ENCODE data around the gene STARD6. TPM values are rescaled to one million over a fixed set of nuclear protein-coding genes. Genes with fewer than 3 reads are reported as not detected.

STARD6 gene
- total RNA-seq, 1 experiment from 2014 or later = not detected

DNA sequence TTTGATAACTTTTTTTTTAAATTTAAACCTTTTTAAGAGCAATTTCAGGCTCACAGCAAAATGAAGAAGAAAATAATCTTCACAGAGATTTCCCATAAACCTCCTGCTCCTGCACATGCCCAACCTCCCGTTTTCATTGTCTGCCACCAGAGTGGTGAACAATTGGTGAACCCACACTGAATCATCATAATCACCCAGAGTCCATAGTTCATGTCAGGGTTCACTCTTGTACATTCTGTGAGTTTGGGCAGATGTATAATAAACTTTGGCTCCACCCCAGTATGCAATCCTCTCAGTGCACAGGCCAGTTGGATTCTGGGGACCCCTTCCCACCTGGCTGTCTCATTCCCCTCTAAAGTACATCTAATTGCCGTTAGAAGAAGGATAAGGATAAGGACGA lies 24.4 kb upstream of the STARD6 start (continued):
- TF ChIP-seq, protein P1, sequence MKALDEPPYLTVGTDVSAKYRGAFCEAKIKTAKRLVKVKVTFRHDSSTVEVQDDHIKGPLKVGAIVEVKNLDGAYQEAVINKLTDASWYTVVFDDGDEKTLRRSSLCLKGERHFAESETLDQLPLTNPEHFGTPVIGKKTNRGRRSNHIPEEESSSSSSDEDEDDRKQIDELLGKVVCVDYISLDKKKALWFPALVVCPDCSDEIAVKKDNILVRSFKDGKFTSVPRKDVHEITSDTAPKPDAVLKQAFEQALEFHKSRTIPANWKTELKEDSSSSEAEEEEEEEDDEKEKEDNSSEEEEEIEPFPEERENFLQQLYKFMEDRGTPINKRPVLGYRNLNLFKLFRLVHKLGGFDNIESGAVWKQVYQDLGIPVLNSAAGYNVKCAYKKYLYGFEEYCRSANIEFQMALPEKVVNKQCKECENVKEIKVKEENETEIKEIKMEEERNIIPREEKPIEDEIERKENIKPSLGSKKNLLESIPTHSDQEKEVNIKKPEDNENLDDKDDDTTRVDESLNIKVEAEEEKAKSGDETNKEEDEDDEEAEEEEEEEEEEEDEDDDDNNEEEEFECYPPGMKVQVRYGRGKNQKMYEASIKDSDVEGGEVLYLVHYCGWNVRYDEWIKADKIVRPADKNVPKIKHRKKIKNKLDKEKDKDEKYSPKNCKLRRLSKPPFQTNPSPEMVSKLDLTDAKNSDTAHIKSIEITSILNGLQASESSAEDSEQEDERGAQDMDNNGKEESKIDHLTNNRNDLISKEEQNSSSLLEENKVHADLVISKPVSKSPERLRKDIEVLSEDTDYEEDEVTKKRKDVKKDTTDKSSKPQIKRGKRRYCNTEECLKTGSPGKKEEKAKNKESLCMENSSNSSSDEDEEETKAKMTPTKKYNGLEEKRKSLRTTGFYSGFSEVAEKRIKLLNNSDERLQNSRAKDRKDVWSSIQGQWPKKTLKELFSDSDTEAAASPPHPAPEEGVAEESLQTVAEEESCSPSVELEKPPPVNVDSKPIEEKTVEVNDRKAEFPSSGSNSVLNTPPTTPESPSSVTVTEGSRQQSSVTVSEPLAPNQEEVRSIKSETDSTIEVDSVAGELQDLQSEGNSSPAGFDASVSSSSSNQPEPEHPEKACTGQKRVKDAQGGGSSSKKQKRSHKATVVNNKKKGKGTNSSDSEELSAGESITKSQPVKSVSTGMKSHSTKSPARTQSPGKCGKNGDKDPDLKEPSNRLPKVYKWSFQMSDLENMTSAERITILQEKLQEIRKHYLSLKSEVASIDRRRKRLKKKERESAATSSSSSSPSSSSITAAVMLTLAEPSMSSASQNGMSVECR (CRISPR knock-in tag; IDR thresholded peaks at IDR 0.05; ENCODE audit: borderline replicate concordance) = no peak
- TF ChIP-seq TCF7 (CRISPR knock-in tag; IDR thresholded peaks at IDR 0.05; ENCODE audit: low read depth) (no peak), ZNF232 (CRISPR knock-in tag; IDR thresholded peaks at IDR 0.05) (no peak), NR3C1 (CRISPR knock-in tag; conservative IDR thresholded peaks at IDR 0.05; ENCODE audit: low read depth) (no peak)
- TF ChIP-seq, protein P2, sequence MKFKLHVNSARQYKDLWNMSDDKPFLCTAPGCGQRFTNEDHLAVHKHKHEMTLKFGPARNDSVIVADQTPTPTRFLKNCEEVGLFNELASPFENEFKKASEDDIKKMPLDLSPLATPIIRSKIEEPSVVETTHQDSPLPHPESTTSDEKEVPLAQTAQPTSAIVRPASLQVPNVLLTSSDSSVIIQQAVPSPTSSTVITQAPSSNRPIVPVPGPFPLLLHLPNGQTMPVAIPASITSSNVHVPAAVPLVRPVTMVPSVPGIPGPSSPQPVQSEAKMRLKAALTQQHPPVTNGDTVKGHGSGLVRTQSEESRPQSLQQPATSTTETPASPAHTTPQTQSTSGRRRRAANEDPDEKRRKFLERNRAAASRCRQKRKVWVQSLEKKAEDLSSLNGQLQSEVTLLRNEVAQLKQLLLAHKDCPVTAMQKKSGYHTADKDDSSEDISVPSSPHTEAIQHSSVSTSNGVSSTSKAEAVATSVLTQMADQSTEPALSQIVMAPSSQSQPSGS (CRISPR knock-in tag; IDR thresholded peaks at IDR 0.05; ENCODE audit: borderline replicate concordance, low read depth) = no peak
- TF ChIP-seq, protein P3, sequence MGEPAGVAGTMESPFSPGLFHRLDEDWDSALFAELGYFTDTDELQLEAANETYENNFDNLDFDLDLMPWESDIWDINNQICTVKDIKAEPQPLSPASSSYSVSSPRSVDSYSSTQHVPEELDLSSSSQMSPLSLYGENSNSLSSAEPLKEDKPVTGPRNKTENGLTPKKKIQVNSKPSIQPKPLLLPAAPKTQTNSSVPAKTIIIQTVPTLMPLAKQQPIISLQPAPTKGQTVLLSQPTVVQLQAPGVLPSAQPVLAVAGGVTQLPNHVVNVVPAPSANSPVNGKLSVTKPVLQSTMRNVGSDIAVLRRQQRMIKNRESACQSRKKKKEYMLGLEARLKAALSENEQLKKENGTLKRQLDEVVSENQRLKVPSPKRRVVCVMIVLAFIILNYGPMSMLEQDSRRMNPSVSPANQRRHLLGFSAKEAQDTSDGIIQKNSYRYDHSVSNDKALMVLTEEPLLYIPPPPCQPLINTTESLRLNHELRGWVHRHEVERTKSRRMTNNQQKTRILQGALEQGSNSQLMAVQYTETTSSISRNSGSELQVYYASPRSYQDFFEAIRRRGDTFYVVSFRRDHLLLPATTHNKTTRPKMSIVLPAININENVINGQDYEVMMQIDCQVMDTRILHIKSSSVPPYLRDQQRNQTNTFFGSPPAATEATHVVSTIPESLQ (CRISPR knock-in tag; IDR thresholded peaks at IDR 0.05) = no peak
- TF ChIP-seq, protein P4, sequence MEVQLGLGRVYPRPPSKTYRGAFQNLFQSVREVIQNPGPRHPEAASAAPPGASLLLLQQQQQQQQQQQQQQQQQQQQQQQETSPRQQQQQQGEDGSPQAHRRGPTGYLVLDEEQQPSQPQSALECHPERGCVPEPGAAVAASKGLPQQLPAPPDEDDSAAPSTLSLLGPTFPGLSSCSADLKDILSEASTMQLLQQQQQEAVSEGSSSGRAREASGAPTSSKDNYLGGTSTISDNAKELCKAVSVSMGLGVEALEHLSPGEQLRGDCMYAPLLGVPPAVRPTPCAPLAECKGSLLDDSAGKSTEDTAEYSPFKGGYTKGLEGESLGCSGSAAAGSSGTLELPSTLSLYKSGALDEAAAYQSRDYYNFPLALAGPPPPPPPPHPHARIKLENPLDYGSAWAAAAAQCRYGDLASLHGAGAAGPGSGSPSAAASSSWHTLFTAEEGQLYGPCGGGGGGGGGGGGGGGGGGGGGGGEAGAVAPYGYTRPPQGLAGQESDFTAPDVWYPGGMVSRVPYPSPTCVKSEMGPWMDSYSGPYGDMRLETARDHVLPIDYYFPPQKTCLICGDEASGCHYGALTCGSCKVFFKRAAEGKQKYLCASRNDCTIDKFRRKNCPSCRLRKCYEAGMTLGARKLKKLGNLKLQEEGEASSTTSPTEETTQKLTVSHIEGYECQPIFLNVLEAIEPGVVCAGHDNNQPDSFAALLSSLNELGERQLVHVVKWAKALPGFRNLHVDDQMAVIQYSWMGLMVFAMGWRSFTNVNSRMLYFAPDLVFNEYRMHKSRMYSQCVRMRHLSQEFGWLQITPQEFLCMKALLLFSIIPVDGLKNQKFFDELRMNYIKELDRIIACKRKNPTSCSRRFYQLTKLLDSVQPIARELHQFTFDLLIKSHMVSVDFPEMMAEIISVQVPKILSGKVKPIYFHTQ (CRISPR knock-in tag; IDR thresholded peaks at IDR 0.05) = no peak
- TF ChIP-seq, protein P5, sequence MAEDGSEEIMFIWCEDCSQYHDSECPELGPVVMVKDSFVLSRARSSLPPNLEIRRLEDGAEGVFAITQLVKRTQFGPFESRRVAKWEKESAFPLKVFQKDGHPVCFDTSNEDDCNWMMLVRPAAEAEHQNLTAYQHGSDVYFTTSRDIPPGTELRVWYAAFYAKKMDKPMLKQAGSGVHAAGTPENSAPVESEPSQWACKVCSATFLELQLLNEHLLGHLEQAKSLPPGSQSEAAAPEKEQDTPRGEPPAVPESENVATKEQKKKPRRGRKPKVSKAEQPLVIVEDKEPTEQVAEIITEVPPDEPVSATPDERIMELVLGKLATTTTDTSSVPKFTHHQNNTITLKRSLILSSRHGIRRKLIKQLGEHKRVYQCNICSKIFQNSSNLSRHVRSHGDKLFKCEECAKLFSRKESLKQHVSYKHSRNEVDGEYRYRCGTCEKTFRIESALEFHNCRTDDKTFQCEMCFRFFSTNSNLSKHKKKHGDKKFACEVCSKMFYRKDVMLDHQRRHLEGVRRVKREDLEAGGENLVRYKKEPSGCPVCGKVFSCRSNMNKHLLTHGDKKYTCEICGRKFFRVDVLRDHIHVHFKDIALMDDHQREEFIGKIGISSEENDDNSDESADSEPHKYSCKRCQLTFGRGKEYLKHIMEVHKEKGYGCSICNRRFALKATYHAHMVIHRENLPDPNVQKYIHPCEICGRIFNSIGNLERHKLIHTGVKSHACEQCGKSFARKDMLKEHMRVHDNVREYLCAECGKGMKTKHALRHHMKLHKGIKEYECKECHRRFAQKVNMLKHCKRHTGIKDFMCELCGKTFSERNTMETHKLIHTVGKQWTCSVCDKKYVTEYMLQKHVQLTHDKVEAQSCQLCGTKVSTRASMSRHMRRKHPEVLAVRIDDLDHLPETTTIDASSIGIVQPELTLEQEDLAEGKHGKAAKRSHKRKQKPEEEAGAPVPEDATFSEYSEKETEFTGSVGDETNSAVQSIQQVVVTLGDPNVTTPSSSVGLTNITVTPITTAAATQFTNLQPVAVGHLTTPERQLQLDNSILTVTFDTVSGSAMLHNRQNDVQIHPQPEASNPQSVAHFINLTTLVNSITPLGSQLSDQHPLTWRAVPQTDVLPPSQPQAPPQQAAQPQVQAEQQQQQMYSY (CRISPR knock-in tag; IDR thresholded peaks at IDR 0.05) = no peak
- TF ChIP-seq, protein P6, sequence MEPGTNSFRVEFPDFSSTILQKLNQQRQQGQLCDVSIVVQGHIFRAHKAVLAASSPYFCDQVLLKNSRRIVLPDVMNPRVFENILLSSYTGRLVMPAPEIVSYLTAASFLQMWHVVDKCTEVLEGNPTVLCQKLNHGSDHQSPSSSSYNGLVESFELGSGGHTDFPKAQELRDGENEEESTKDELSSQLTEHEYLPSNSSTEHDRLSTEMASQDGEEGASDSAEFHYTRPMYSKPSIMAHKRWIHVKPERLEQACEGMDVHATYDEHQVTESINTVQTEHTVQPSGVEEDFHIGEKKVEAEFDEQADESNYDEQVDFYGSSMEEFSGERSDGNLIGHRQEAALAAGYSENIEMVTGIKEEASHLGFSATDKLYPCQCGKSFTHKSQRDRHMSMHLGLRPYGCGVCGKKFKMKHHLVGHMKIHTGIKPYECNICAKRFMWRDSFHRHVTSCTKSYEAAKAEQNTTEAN (CRISPR knock-in tag; IDR thresholded peaks at IDR 0.05) = no peak
